Activated CD8-positive, alpha-beta T cell treated with anti-CD3 and anti-CD28 coated beads for 36 hours (primary cell): ENCODE results near the gene POU2F2. TPM values are rescaled to one million over a fixed set of nuclear protein-coding genes. Genes with fewer than 3 reads are reported as not detected.

Experiments
- ATAC-seq: fragments of 200-7000 bp; cut with Tn5 transposase; one replicate; pipeline ENCODE4 v1.10.0; 2021; ENCODE audit warnings: mild to moderate bottlenecking, moderate library complexity
- CTCF ChIA-PET: fragments of 350-600 bp; sonication (Branson Sonifier 250); formaldehyde crosslinking; loops from one replicate; lab custom pipeline; 2021; ENCODE audit warnings: antibody characterized with exemption; lab: Charles Lee
- POLR2A ChIA-PET: fragments of 350-600 bp; sonication (Branson Sonifier 250); formaldehyde crosslinking; loops from one replicate; lab custom pipeline; 2021; ENCODE audit warnings: antibody characterized with exemption; lab: Charles Lee
- DNase-seq: peaks from one replicate; pipeline ENCODE4 v3.0.0-alpha.2; 2020
- H3K27ac Mint-ChIP-seq: one replicate; pipeline ENCODE4 v1.8.0; 2021; ENCODE audit warnings: mild to moderate bottlenecking, mixed read lengths
- H3K27me3 Mint-ChIP-seq: one replicate; pipeline ENCODE4 v1.8.0; 2021; ENCODE audit warnings: mixed read lengths
- H3K36me3 Mint-ChIP-seq: one replicate; pipeline ENCODE4 v1.8.0; 2021; ENCODE audit warnings: low read depth, mixed read lengths
- H3K4me1 Mint-ChIP-seq: one replicate; pipeline ENCODE4 v1.8.0; 2021; ENCODE audit warnings: low read depth, mixed read lengths
- H3K4me3 Mint-ChIP-seq: one replicate; pipeline ENCODE4 v1.8.0; 2021; ENCODE audit warnings: mild to moderate bottlenecking, moderate library complexity, mixed read lengths
- H3K9me3 Mint-ChIP-seq: one replicate; pipeline ENCODE4 v1.8.0; 2021; ENCODE audit warnings: mixed read lengths
- intact Hi-C: fragments of 100-400 bp; cut with micrococcal nuclease; formaldehyde crosslinking; loops from one replicate; pipeline ENCODE4 v1.10.0; 2022
- total RNA-seq, 2 experiments: library from RNA; stranded (reverse); gene quantifications; one replicate each; pipeline ENCODE4 v1.2.3, GENCODE V29; 2021
- TF ChIP-seq, protein P1 (sequence below): fragments of 200-600 bp; IDR thresholded peaks from one replicate; pipeline ENCODE4 v1.8.0; 2022; ENCODE audit warnings: antibody characterized with exemption, mild to moderate bottlenecking

Gene POU2F2
- total RNA-seq, 2 experiments from 2014 or later, result 37.7 to 40.7 TPM

DNA sequence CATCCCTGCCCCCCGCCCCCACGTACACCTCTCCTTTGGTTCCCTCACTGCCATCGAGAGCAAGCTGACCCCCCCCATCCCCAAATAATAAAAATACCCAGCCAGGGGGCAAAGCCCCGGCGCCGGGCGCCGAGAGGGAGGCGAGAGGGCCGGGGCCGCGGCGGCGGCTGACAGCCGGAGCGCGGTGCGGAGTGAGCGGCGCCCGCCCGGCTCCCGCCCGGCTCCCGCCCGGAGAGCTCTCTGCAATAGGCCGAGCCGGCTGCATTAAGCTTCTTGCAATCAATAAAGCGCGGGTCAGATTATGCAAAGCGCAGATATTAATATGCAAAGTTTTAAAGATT, 44.4 kb upstream of the POU2F2 start:
- Mint-ChIP-seq H3K4me3 (peak overlapping the region; percentile 66), H3K4me1 (peaks cover 12% of the 10 kb centered on the region), H3K9me3 (no peaks in the 10 kb centered on the region), H3K27me3 (peaks cover 17% of the 10 kb centered on the region), H3K27ac (no peak overlapping the region), H3K36me3 (no peaks in the 10 kb centered on the region)
- no peak for DNase-seq
- intact Hi-C loops, result no loop called here
- peak; percentile 55 for ATAC-seq
- CTCF ChIA-PET, result interaction anchor here (0.7 to 3.3 kb wide), 15 partner anchors 8 to 71 kb away, joined by 3 to 21 read pairs (median 4); no protein-coding TSS in a partner anchor
- TF ChIP-seq, protein P1, sequence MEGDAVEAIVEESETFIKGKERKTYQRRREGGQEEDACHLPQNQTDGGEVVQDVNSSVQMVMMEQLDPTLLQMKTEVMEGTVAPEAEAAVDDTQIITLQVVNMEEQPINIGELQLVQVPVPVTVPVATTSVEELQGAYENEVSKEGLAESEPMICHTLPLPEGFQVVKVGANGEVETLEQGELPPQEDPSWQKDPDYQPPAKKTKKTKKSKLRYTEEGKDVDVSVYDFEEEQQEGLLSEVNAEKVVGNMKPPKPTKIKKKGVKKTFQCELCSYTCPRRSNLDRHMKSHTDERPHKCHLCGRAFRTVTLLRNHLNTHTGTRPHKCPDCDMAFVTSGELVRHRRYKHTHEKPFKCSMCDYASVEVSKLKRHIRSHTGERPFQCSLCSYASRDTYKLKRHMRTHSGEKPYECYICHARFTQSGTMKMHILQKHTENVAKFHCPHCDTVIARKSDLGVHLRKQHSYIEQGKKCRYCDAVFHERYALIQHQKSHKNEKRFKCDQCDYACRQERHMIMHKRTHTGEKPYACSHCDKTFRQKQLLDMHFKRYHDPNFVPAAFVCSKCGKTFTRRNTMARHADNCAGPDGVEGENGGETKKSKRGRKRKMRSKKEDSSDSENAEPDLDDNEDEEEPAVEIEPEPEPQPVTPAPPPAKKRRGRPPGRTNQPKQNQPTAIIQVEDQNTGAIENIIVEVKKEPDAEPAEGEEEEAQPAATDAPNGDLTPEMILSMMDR, result no peak
- POLR2A ChIA-PET, result interaction anchor here (0.6 to 1.2 kb wide), 5 partner anchors 22 to 150 kb away, joined by 3 read pairs; no protein-coding TSS in a partner anchor

GRCh38 chr19:42175952-42176648, 43.9 kb upstream of the POU2F2 start:
- DNase-seq (peak; percentile 37), ATAC-seq (no peak)
- POLR2A ChIA-PET, result interaction anchor here (0.6 to 1.2 kb wide), 7 partner anchors 9 to 150 kb away, joined by 3 to 4 read pairs (median 3); no protein-coding TSS in a partner anchor
- Mint-ChIP-seq H3K9me3 (no peaks in the 10 kb centered on the region), H3K4me1 (peaks cover 12% of the 10 kb centered on the region), H3K27me3 (peaks cover 17% of the 10 kb centered on the region), H3K27ac (no peak overlapping the region), H3K4me3 (peak overlapping the region; percentile 66), H3K36me3 (no peaks in the 10 kb centered on the region)
- CTCF ChIA-PET, result interaction anchor here (0.6 to 3.3 kb wide), 20 partner anchors 9 to 142 kb away, joined by 3 to 21 read pairs (median 4); partner anchors contain the start of genes DEDD2 and POU2F2
- intact Hi-C loops, result no loop called here
- TF ChIP-seq, protein P1, result no peak

DNA sequence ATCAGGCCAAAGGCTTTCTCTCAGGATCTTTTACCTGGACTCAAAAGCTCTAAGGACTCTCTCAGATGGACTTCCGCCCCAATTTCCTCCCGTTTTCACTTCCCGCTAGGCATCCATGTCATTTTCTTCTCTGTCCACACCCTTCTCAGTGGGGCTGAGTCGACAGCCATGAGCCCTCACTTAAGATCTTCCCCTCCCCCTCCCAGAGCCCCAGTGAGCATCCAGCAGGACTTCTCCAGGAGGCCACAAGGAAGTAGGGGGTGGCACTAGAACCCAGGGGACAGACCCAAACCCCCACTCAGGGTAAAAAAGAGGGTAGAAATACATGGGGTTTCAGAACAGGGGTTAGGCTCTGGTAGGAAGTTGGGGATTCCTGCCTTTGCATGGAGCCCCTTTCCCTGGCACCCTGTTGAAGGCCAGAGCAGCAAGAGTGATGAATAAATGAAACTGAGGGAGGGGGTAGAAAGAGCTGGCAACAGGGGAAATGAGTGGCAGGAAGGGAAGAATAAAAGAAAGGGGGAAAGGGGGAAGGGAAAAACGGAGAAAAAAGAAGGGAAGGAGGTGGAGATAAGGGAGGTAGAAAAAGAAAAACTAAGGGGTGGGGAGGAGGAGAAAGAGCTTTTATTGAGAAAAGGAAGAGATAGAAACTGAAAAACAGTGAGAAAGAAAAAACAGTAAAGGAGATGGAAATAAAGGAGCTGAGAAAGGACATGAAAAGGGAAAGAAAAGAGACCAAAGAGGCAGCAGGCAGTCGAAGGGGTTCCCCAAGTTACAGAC, 42.9 kb upstream of the POU2F2 start:
- DNase-seq (no peak), ATAC-seq (no peak)
- Mint-ChIP-seq H3K4me1 (peaks cover 12% of the 10 kb centered on the region), H3K4me3 (peak overlapping the region; percentile 66), H3K27me3 (peaks cover 17% of the 10 kb centered on the region), H3K36me3 (no peaks in the 10 kb centered on the region), H3K27ac (no peak overlapping the region), H3K9me3 (no peaks in the 10 kb centered on the region)
- intact Hi-C loops, result no loop called here
- ChIA-PET POLR2A (interaction anchor here (1.1 to 1.2 kb wide), 3 partner anchors 10 to 65 kb away, joined by 3 to 4 read pairs (median 3); no protein-coding TSS in a partner anchor), CTCF (interaction anchor here (0.6 to 3.3 kb wide), 10 partner anchors 9 to 143 kb away, joined by 3 to 21 read pairs (median 4); partner anchors contain the start of genes DEDD2 and POU2F2)
- TF ChIP-seq, protein P1, result no peak

- Mint-ChIP-seq H3K27ac (no peak overlapping the region), H3K36me3 (no peaks in the 10 kb centered on the region), H3K9me3 (no peaks in the 10 kb centered on the region), H3K4me3 (no peak overlapping the region), H3K27me3 (peaks cover 17% of the 10 kb centered on the region), H3K4me1 (peaks cover 12% of the 10 kb centered on the region)
- CTCF ChIA-PET, result interaction anchor here (3.3 kb wide), 1 partner anchor 65 kb away, joined by 21 read pairs; no protein-coding TSS in a partner anchor
- ATAC-seq, result no peak
- TF ChIP-seq, protein P1, result no peak
- POLR2A ChIA-PET, result no interaction called here
- intact Hi-C loops, result no loop called here
- DNase-seq, result no peak
These were observed 41.9 kb upstream of the POU2F2 start for GRCh38 chr19:42174188-42174587.
